UCSD-AML1 (cell line): ENCODE data around the gene ACR.

Experiments
- DNase-seq: peaks from one replicate; lab custom pipeline; 2025; ENCODE audit not compliant: unreplicated experiment; lab: John Stamatoyannopoulos, UW

ACR gene

DNA sequence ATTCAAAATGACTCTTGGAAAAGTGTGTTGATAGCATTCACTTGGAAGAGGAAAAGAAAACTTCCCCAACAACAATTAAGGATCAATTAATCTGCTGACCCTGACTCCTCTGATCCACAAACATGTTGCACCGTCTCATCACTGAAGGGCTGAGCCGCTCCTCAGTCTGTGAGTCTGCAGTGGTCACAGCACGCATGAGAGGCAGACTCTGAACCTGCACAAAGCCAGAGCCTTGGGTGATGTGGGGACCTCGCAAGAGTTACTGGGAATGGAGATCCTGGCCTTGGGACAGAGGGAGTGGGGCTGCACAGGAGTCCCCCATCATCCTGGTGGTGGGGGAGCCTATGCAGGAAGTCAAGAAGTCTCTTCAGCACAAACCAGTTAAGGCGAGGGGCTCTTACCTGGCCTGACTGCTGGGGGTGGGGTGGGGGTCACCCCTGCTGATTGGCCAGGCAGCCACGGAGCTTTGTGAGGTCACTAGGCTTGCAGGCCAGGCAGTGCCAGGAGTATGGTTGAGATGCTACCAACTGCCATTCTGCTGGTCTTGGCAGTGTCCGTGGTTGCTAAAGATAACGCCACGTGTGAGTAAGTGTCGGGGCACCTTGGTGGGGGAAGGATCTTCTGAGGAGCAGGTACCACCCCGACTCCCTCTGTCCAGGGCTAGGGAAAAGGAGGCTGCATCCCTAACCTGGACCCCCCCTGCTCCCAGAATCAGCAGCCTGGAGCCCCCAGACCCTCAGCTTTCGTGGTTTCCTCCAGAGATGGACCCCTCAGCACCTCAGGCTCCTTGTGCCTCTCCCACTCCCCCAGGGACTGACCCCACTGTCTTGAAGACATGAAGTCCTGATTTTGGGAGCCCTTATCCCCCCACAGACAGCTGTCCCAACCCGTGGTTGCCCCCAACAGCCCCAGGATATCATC lies at the start of gene ACR:
Gene ACR, plus strand, starts transcription at position 477 of the 921 bp plus-strand sequence. Its CDS starts 32 bp downstream, at position 509.
- DNase-seq: no peak

DNA sequence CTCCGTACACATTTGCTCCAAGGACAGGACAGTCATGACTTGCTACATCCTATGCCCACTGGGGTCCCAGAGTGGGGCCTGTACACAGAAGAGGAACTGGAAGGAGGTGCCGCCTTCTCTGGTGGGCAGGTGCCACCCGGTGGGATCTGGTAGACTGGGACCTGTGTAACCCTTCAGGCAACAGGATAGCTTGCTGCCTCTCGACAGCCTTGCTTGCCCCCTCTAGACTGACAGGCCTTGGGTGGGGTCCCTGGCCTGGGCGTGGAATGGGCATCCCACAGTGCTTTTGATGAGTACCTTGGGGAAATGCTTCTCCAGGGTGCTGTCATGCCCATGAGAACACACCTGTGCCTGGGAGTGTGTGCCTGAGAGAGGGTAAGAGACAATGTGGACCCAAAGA lies 49.6 kb upstream of the ACR start:
- DNase-seq: no peak

- DNase-seq: no peak
Measured at GRCh38 chr22:50691521-50691920, 46.5 kb upstream of the ACR start.

GRCh38 chr22:50693462-50693861 lies 44.5 kb upstream of the ACR start:
- no peak for DNase-seq

DNA sequence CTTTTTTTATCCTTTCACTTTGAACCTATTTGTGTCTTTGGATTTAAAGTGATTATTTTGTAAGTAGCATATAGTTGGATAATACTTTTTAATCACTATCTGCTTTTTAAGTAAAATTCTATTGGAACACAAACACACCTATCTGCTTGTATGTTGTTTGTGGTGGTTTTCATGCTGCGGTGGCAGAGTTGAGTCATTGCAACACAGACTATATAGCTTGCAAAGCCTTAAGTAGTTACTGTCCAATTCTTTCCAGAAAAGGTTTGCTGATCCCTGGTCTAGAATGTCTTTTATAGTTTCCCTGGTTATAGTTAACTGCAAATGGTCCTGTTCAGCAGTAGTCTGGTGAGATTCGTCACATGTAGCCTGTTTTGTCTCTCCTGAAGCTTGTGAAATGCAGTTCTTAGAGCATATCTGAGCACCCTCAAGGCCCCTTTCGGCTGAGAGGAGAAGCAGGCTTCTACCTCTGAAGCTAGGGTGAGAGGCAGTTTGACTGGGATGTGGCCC lies 43.9 kb upstream of the ACR start:
- DNase-seq: no peak

- DNase-seq: no peak
Measured at GRCh38 chr22:50694766-50695420, 43.1 kb upstream of the ACR start.

DNA sequence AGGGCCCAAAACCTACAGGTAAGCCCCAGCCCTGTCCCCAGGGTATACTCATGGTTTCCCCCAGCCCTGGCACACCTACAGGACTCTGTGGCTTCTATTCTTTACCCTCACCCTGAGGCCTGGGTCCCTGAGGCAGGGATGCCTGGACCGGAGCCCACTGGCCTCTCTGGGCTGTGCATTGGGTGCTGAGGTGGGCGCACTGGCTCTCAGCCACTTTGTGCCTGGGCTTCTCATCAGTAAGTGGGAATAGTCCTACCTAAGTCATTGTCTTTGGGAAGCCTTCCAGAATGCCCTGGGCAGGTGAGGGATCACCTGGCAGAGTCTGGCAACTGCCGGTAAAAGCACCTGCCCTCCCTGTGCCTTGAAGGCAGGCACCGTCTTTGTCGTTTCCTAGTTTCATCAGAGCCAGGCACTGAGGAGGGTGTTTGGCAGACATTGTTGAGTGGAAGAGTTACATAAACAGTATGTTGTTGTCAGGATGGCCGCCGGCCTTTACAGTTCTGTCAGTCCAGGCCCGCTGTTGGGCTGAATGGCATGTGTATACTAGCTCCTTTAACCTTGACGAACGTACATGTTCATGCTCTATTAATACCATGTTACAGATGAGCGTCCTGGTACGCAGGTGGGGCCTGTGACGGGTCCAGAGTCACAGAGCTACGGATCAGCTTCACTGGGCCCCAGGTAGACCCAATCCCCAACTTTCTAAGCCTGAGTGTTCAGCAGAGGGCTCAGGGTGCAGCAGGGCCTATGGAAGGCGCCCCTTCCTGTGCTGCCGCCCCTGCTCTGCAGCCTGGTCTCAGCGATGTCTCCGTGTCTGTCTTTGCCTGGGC lies 42.4 kb upstream of the ACR start:
- DNase-seq: no peak

DNA sequence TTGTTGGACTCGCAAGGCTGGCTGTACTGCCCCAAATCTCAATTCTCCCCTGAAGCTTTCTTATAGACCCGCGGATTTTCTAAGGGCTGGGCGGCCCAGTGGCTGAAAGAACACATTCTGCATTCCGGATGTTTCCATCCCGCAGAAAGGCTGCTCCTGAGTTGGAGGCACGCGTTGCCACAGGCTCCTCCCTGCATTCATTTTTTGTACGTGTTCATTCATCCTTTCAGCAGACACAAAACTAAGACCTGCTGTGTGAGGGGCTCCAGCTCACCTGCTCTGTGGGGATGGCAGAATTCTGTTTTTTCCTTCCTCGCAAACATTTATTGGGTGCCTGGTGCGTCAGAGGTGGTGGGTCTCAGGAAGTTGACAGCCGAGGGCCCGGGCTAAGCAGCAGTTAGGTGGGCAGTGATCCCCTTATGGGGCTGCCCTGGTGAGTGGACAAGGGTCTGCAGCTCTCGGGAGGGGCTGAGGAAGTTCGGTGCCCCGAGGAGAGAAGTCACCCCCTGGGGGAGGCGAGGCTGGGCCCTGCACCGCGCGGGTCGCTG lies 41.7 kb upstream of the ACR start:
- no peak for DNase-seq

GRCh38 chr22:50696799-50697561 lies 41.0 kb upstream of the ACR start:
- no peak for DNase-seq

GRCh38 chr22:50697667-50698506 lies 40.1 kb upstream of the ACR start:
- DNase-seq: no peak

DNA sequence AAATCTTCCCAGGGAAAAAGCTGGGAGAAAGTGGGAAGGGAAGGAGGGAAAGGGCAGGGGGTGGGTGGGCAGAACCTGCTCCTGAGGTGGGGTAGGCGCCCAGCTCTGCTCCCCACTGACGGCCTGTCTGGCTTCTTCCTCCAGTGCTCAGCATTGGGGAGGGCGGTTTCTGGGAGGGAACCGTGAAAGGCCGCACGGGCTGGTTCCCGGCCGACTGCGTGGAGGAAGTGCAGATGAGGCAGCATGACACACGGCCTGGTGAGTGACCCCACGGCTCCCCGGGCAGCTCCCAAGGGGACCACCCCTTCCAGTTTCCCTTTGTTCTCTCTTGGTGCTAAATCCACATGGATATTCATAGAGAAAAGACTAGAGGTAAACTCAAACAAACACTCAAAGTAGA lies 39.5 kb upstream of the ACR start:
- DNase-seq: no peak

GRCh38 chr22:50699001-50699755 lies 38.8 kb upstream of the ACR start:
- no peak for DNase-seq

DNA sequence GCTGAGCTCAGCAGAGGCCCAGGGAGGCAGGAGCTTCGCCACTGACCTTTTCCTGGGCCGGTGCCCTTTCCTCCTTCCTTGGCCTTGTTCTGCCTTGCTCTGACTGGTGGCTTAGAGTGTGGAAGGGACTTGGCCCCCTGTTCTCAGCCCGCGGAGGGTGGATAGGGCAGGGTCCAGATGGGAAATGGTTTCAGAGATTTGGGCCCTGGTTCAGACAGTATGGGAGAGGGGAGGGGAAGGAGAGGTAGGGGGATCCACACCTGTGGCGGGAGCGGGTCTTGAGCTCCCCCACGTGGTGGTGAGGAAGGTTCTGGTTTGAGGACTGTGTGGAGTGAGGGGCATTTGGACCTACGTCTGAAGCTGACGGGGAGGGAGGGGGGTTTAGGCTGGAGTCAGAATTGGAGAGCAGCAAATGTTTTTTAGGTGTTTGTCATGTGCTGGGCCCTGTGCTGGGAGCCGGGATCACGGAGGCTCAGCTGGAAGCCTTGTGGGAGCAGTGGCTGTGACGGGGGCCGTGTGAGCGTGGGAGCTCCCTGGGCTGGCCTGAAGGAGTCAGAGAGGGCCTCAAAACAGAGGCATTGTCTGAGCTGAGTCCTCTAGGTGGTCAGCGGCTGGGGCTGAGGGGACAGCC lies 38.1 kb upstream of the ACR start:
- DNase-seq: no peak

- DNase-seq: no peak
Measured at GRCh38 chr22:50700387-50701075, 37.5 kb upstream of the ACR start.

GRCh38 chr22:50701076-50701419 lies 37.0 kb upstream of the ACR start:
- DNase-seq: no peak

GRCh38 chr22:50701428-50702154 lies 36.4 kb upstream of the ACR start:
- no peak for DNase-seq

- DNase-seq: no peak
Measured at GRCh38 chr22:50702261-50702671, 35.7 kb upstream of the ACR start.
